AG09319 (cell line): Measurements from ENCODE around the gene SYDE1.

Source experiments
- DNase-seq: peaks from one replicate; pipeline ENCODE4 v3.0.0-alpha.2; 2010; ENCODE audit warnings: low read depth; ENCODE audit errors: extremely low read depth
- CTCF ChIP-seq: IDR thresholded peaks from 2 replicates; pipeline ENCODE4 v1.5.1; 2011; ENCODE audit warnings: low read depth, mild to moderate bottlenecking, inconsistent platforms, low read length, moderate library complexity

The SYDE1 gene

DNA sequence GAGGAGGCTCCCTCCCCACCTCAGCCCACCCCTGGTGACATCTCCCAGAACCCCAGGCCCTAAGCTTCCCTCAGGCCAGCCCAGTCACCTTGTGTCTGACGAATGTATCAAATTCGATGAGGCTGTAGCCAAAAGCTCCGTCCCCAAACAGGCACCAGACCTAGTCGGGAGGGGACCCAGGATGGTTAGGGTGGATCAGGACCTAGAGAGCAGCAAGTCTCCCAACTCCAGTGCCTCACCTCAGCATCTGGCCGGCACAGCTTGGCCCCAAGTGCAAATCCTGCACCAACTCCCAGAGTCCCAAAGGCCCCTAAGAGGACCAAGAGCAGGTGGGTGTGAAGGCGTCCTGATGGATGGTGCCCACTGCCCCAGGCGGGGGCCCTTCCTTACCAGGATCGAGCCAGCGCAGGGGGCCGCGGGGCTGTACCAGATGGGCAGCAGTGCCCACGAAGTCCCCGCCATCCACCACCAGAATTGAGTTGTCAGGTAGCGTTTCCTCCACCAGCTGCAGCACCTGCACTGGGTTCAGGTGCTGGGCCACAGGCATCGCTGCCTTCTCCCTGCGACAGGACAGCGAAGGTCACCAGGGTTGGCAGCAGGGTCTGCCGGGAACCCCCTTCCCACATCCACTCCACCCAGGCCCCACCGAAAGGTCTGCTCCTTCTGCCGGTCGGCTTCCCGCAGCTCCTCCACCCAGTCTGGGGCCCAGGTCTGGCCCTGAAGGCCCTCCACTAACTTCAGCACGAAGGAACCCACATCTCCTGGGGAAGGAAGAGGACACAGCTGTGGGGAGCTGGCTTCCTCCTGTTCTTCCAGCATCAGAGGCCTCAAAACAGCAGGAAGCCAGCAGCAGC, 8.8 kb downstream of the SYDE1 start:
- TF ChIP-seq CTCF, result no peak
- DNase-seq, result no peak

DNA sequence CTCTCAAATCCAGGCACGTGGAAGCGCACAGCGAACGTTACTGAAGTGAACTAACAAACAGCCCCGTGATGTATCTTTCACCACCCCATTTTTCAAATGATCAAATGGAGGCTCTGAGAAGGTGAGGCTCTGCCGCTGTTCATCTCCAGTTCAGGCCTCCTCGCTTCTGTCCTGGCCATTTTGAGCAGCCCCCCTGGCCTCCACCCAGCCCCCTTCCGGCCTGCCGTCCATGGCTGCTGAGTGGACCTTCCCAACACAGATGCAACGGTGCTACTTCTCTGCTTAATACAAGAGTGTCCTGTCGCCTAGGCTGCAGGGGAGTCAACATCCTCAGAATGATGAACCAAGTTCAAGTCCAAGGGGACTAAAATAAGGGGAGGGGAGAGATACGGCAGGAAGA, 9.7 kb downstream of the SYDE1 start:
- DNase-seq, result no peak
- no peak for TF ChIP-seq CTCF

- no peak for DNase-seq
Observed at GRCh38 chr19:15118248-15118647, 11.0 kb downstream of the SYDE1 start.

DNA sequence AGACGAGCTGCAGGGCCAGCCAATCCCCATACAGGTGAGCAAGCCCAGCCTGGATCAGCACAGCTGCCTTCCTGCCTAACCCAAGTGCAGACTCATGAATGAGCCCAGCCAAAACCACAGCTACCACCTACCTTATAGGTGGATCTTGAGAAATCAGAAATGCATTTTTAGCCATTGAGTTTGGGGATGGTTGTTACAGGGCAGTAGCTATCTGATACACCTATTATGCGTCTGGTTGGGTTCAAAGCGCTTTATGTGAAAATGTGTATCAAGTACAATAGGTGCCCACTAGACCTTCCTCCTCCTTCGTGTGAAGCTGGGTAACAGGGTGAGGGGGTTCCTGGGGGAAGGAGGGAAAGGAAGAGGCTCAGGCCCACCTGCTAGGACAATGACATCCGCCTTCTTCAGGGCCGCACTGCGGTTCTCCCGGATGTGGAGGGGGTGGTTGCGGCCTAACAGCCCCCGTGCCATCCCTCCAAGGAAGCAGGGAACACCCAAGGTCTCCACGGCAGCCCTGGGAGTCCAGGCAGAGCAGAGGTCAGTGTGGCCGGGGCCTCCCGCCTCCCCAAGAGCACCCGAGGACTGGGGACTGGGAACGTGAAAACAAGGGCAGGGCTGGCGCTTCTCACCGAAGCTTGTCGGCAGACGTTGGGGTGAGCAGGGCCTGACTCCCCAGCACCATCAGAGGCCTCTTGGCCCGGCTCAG, 11.7 kb downstream of the SYDE1 start:
- no peak for TF ChIP-seq CTCF
- DNase-seq, result no peak

More at GRCh38 chr19:15118248-15118647, 11.0 kb downstream of the SYDE1 start:
- TF ChIP-seq CTCF, result no peak

- DNase-seq, result no peak
- TF ChIP-seq CTCF, result no peak; the same call in 1 of the 2 replicates
Observed at GRCh38 chr19:15120135-15121026, 13.2 kb downstream of the SYDE1 start.

GRCh38 chr19:15122331-15123030, 15.3 kb downstream of the SYDE1 start:
- no peak for DNase-seq
- no peak for TF ChIP-seq CTCF
